ENCODE data around the gene WLS. TPM values are rescaled to one million over a fixed set of nuclear protein-coding genes. Genes with fewer than 3 reads are reported as not detected.

WLS gene
- total RNA-seq, 1 donor from 2014 or later, result 187 TPM

GRCh38 chr1:68218490-68218889 lies 13.8 kb downstream of the WLS start:
- H3K4me3 Mint-ChIP-seq (ENCODE audit: unreplicated experiment), result peak overlapping the region; percentile 10
- H3K27ac Mint-ChIP-seq (ENCODE audit: unreplicated experiment), result no peak overlapping the region
- no peak overlapping the region for H3K4me3 ChIP-seq (ENCODE audit: insufficient read depth, low read depth, low read length)
- FAIRE-seq (no peak), DNase-seq (ENCODE audit: low read depth) (peak; percentile 54)
- no peaks in the 10 kb centered on the region for H3K27me3 ChIP-seq (ENCODE audit: insufficient read depth, low read length)
- peaks cover 94% of the 10 kb centered on the region for H3K79me2 ChIP-seq (ENCODE audit: insufficient read depth, low read length)
- H3K9me3 Mint-ChIP-seq (ENCODE audit: unreplicated experiment), result no peaks in the 10 kb centered on the region
- H3K9me3 ChIP-seq (ENCODE audit: insufficient read depth, low read depth, low read length), result no peaks in the 10 kb centered on the region
- no peaks in the 10 kb centered on the region for H3K36me3 ChIP-seq (ENCODE audit: insufficient read depth, low read length)
- H2AFZ ChIP-seq (ENCODE audit: low read depth, low read length), result no peak overlapping the region
- no peak overlapping the region for H3K9ac ChIP-seq (ENCODE audit: low read length)
- TF ChIP-seq, protein P1, sequence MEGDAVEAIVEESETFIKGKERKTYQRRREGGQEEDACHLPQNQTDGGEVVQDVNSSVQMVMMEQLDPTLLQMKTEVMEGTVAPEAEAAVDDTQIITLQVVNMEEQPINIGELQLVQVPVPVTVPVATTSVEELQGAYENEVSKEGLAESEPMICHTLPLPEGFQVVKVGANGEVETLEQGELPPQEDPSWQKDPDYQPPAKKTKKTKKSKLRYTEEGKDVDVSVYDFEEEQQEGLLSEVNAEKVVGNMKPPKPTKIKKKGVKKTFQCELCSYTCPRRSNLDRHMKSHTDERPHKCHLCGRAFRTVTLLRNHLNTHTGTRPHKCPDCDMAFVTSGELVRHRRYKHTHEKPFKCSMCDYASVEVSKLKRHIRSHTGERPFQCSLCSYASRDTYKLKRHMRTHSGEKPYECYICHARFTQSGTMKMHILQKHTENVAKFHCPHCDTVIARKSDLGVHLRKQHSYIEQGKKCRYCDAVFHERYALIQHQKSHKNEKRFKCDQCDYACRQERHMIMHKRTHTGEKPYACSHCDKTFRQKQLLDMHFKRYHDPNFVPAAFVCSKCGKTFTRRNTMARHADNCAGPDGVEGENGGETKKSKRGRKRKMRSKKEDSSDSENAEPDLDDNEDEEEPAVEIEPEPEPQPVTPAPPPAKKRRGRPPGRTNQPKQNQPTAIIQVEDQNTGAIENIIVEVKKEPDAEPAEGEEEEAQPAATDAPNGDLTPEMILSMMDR (IDR thresholded peaks at IDR 0.05; ENCODE audit: insufficient read depth, low read depth, low read length), result no peak
- no peak for TF ChIP-seq EZH2 (IDR thresholded peaks at IDR 0.05; ENCODE audit: insufficient read depth, low read length)
- H3K4me2 ChIP-seq (ENCODE audit: low read length), result no peak overlapping the region
- H4K20me1 ChIP-seq (ENCODE audit: insufficient read depth, low read length), result peaks cover 64% of the 10 kb centered on the region
- H3K27ac ChIP-seq (ENCODE audit: low read depth, low read length), result no peak overlapping the region
- peaks cover 37% of the 10 kb centered on the region for H3K4me1 ChIP-seq (ENCODE audit: insufficient read depth, low read length)
- H3K36me3 Mint-ChIP-seq (ENCODE audit: low read depth, unreplicated experiment), result peaks cover 4% of the 10 kb centered on the region
- H3K27me3 Mint-ChIP-seq (ENCODE audit: low read depth, unreplicated experiment), result no peaks in the 10 kb centered on the region
- peaks cover 47% of the 10 kb centered on the region for H3K4me1 Mint-ChIP-seq (ENCODE audit: low read depth, unreplicated experiment)

DNA sequence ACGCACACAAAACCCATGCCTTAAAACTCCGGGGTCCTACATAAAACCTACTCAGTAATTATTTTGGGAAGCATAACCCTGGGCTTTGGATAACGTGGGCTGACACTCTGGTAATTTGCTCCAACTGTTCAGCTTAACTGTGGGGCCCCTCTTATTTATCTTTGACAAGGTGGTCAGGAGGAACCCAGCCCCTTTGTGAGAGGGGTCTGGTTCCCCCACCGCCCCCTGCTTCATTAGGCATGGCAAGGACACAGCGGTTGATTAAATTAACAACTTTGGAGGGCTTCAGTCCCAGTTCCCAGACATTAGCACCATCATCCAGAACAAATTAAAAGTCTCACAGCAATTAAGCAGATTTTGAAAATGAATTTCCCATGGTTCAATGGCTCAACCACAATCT lies 14.7 kb downstream of the WLS start:
- Histone ChIP-seq H4K20me1 (ENCODE audit: insufficient read depth, low read length) (peaks cover 60% of the 10 kb centered on the region), H2AFZ (ENCODE audit: low read depth, low read length) (no peak overlapping the region), H3K27ac (ENCODE audit: low read depth, low read length) (no peak overlapping the region), H3K79me2 (ENCODE audit: insufficient read depth, low read length) (peaks cover 94% of the 10 kb centered on the region), H3K4me1 (ENCODE audit: insufficient read depth, low read length) (peaks cover 35% of the 10 kb centered on the region), H3K27me3 (ENCODE audit: insufficient read depth, low read length) (no peaks in the 10 kb centered on the region), H3K4me3 (ENCODE audit: insufficient read depth, low read depth, low read length) (no peak overlapping the region), H3K4me2 (ENCODE audit: low read length) (peak overlapping the region; percentile 4), H3K36me3 (ENCODE audit: insufficient read depth, low read length) (no peaks in the 10 kb centered on the region), H3K9me3 (ENCODE audit: insufficient read depth, low read depth, low read length) (no peaks in the 10 kb centered on the region), H3K9ac (ENCODE audit: low read length) (no peak overlapping the region)
- Mint-ChIP-seq H3K27ac (ENCODE audit: unreplicated experiment) (no peak overlapping the region), H3K4me1 (ENCODE audit: low read depth, unreplicated experiment) (peaks cover 47% of the 10 kb centered on the region), H3K27me3 (ENCODE audit: low read depth, unreplicated experiment) (no peaks in the 10 kb centered on the region), H3K9me3 (ENCODE audit: unreplicated experiment) (no peaks in the 10 kb centered on the region), H3K4me3 (ENCODE audit: unreplicated experiment) (no peak overlapping the region), H3K36me3 (ENCODE audit: low read depth, unreplicated experiment) (peaks cover 4% of the 10 kb centered on the region)
- TF ChIP-seq, protein P1 (IDR thresholded peaks at IDR 0.05; ENCODE audit: insufficient read depth, low read depth, low read length), result no peak
- TF ChIP-seq EZH2 (IDR thresholded peaks at IDR 0.05; ENCODE audit: insufficient read depth, low read length), result no peak
- DNase-seq (ENCODE audit: low read depth), result no peak
- FAIRE-seq, result no peak

- Histone ChIP-seq H3K4me2 (ENCODE audit: low read length) (peak overlapping the region; percentile 4), H3K4me3 (ENCODE audit: insufficient read depth, low read depth, low read length) (no peak overlapping the region), H3K9ac (ENCODE audit: low read length) (no peak overlapping the region), H3K27ac (ENCODE audit: low read depth, low read length) (no peak overlapping the region), H3K4me1 (ENCODE audit: insufficient read depth, low read length) (peaks cover 30% of the 10 kb centered on the region), H3K27me3 (ENCODE audit: insufficient read depth, low read length) (no peaks in the 10 kb centered on the region), H2AFZ (ENCODE audit: low read depth, low read length) (no peak overlapping the region), H4K20me1 (ENCODE audit: insufficient read depth, low read length) (peaks cover 55% of the 10 kb centered on the region), H3K79me2 (ENCODE audit: insufficient read depth, low read length) (peaks cover 95% of the 10 kb centered on the region), H3K9me3 (ENCODE audit: insufficient read depth, low read depth, low read length) (no peaks in the 10 kb centered on the region), H3K36me3 (ENCODE audit: insufficient read depth, low read length) (no peaks in the 10 kb centered on the region)
- Mint-ChIP-seq H3K27me3 (ENCODE audit: low read depth, unreplicated experiment) (no peaks in the 10 kb centered on the region), H3K9me3 (ENCODE audit: unreplicated experiment) (no peaks in the 10 kb centered on the region), H3K4me1 (ENCODE audit: low read depth, unreplicated experiment) (peaks cover 42% of the 10 kb centered on the region), H3K27ac (ENCODE audit: unreplicated experiment) (no peak overlapping the region), H3K4me3 (ENCODE audit: unreplicated experiment) (no peak overlapping the region), H3K36me3 (ENCODE audit: low read depth, unreplicated experiment) (peaks cover 4% of the 10 kb centered on the region)
- DNase-seq (ENCODE audit: low read depth), result peak; percentile 75
- no peak for TF ChIP-seq EZH2 (IDR thresholded peaks at IDR 0.05; ENCODE audit: insufficient read depth, low read length)
- TF ChIP-seq, protein P1 (IDR thresholded peaks at IDR 0.05; ENCODE audit: insufficient read depth, low read depth, low read length), result no peak
- no peak for FAIRE-seq
These were observed 15.2 kb downstream of the WLS start for GRCh38 chr1:68217060-68217554.
